ENCODE results near the gene GRK2.

- TF ChIP-seq POLR2AphosphoS5 (IDR thresholded peaks at IDR 0.05; ENCODE audit: insufficient read depth, low read depth, low read length) (peak; percentile 9), CTCF (IDR thresholded peaks at IDR 0.05; ENCODE audit: extremely low read depth in 1 of 2, insufficient read depth in 1 of 2, low read depth in 1 of 2, low read length in 2 of 2) (no peak), EZH2 (IDR thresholded peaks at IDR 0.05; ENCODE audit: borderline replicate concordance, low read depth, low read length, severe bottlenecking) (no peak)
Measured at GRCh38 chr11:67253872-67254624, 12.2 kb upstream of the GRK2 start.
